Measurements from ENCODE around the gene GREB1.

GREB1 gene

GRCh38 chr2:11617984-11618707 is 84.3 kb downstream of the GREB1 start:
- no peak overlapping the region for H3K9ac ChIP-seq (ENCODE audit: low read length)
- peaks cover 14% of the 10 kb centered on the region for H3K27me3 ChIP-seq (replicated peaks; ENCODE audit: control insufficient read depth, insufficient read depth, low read length)
- H3K4me1 ChIP-seq (ENCODE audit: control insufficient read depth, insufficient read depth, low read length): no peaks in the 10 kb centered on the region
- DNase-seq (ENCODE audit: low read depth): no peak
- H3K36me3 ChIP-seq (ENCODE audit: control insufficient read depth, insufficient read depth, low read length, severe bottlenecking): no peaks in the 10 kb centered on the region
- H3K9me3 ChIP-seq (ENCODE audit: control insufficient read depth, low read length): no peaks in the 10 kb centered on the region
- no peak overlapping the region for H3K4me3 ChIP-seq (ENCODE audit: low read length)

GRCh38 chr2:11618708-11619062 is 84.8 kb downstream of the GREB1 start:
- DNase-seq (ENCODE audit: low read depth): no peak
- Histone ChIP-seq H3K4me1 (ENCODE audit: control insufficient read depth, insufficient read depth, low read length) (no peaks in the 10 kb centered on the region), H3K4me3 (ENCODE audit: low read length) (no peak overlapping the region), H3K27me3 (replicated peaks; ENCODE audit: control insufficient read depth, insufficient read depth, low read length) (peaks cover 14% of the 10 kb centered on the region), H3K9ac (ENCODE audit: low read length) (no peak overlapping the region), H3K36me3 (ENCODE audit: control insufficient read depth, insufficient read depth, low read length, severe bottlenecking) (no peaks in the 10 kb centered on the region), H3K9me3 (ENCODE audit: control insufficient read depth, low read length) (no peaks in the 10 kb centered on the region)

GRCh38 chr2:11621410-11621809 is 87.6 kb downstream of the GREB1 start:
- H3K36me3 ChIP-seq (ENCODE audit: control insufficient read depth, insufficient read depth, low read length, severe bottlenecking): no peaks in the 10 kb centered on the region
- H3K4me1 ChIP-seq (ENCODE audit: control insufficient read depth, insufficient read depth, low read length): no peaks in the 10 kb centered on the region
- no peak overlapping the region for H3K9ac ChIP-seq (ENCODE audit: low read length)

GRCh38 chr2:11622611-11623010 is 88.8 kb downstream of the GREB1 start:
- Histone ChIP-seq H3K27me3 (replicated peaks; ENCODE audit: control insufficient read depth, insufficient read depth, low read length) (peaks cover 10% of the 10 kb centered on the region), H3K4me1 (ENCODE audit: control insufficient read depth, insufficient read depth, low read length) (no peaks in the 10 kb centered on the region), H3K36me3 (ENCODE audit: control insufficient read depth, insufficient read depth, low read length, severe bottlenecking) (no peaks in the 10 kb centered on the region), H3K9me3 (ENCODE audit: control insufficient read depth, low read length) (peaks cover 13% of the 10 kb centered on the region), H3K9ac (ENCODE audit: low read length) (no peak overlapping the region), H3K4me3 (ENCODE audit: low read length) (no peak overlapping the region)
- no peak for DNase-seq (ENCODE audit: low read depth)

More at GRCh38 chr2:11621410-11621809, 87.6 kb downstream of the GREB1 start:
- H3K9me3 ChIP-seq (ENCODE audit: control insufficient read depth, low read length): peaks cover under 1% of the 10 kb centered on the region
- peaks cover 10% of the 10 kb centered on the region for H3K27me3 ChIP-seq (replicated peaks; ENCODE audit: control insufficient read depth, insufficient read depth, low read length)
- no peak overlapping the region for H3K4me3 ChIP-seq (ENCODE audit: low read length)
- DNase-seq (ENCODE audit: low read depth): no peak

- Histone ChIP-seq H3K4me3 (ENCODE audit: low read length) (no peak overlapping the region), H3K27me3 (replicated peaks; ENCODE audit: control insufficient read depth, insufficient read depth, low read length) (peaks cover 6% of the 10 kb centered on the region), H3K9ac (ENCODE audit: low read length) (no peak overlapping the region), H3K9me3 (ENCODE audit: control insufficient read depth, low read length) (peaks cover 15% of the 10 kb centered on the region), H3K36me3 (ENCODE audit: control insufficient read depth, insufficient read depth, low read length, severe bottlenecking) (no peaks in the 10 kb centered on the region), H3K4me1 (ENCODE audit: control insufficient read depth, insufficient read depth, low read length) (no peaks in the 10 kb centered on the region)
- DNase-seq (ENCODE audit: low read depth): no peak
Measured at GRCh38 chr2:11624893-11625292, 91.0 kb downstream of the GREB1 start.

GRCh38 chr2:11625671-11626070 is 91.8 kb downstream of the GREB1 start:
- Histone ChIP-seq H3K9ac (ENCODE audit: low read length) (no peak overlapping the region), H3K9me3 (ENCODE audit: control insufficient read depth, low read length) (peaks cover 15% of the 10 kb centered on the region), H3K4me1 (ENCODE audit: control insufficient read depth, insufficient read depth, low read length) (no peaks in the 10 kb centered on the region), H3K36me3 (ENCODE audit: control insufficient read depth, insufficient read depth, low read length, severe bottlenecking) (no peaks in the 10 kb centered on the region), H3K27me3 (replicated peaks; ENCODE audit: control insufficient read depth, insufficient read depth, low read length) (peaks cover 6% of the 10 kb centered on the region), H3K4me3 (ENCODE audit: low read length) (no peak overlapping the region)
- no peak for DNase-seq (ENCODE audit: low read depth)

GRCh38 chr2:11628675-11629074 is 94.8 kb downstream of the GREB1 start:
- Histone ChIP-seq H3K4me1 (ENCODE audit: control insufficient read depth, insufficient read depth, low read length) (no peaks in the 10 kb centered on the region), H3K4me3 (ENCODE audit: low read length) (no peak overlapping the region), H3K27me3 (replicated peaks; ENCODE audit: control insufficient read depth, insufficient read depth, low read length) (no peaks in the 10 kb centered on the region), H3K36me3 (ENCODE audit: control insufficient read depth, insufficient read depth, low read length, severe bottlenecking) (no peaks in the 10 kb centered on the region), H3K9me3 (ENCODE audit: control insufficient read depth, low read length) (peaks cover 15% of the 10 kb centered on the region), H3K9ac (ENCODE audit: low read length) (no peak overlapping the region)
- DNase-seq (ENCODE audit: low read depth): no peak

GRCh38 chr2:11629215-11629614 is 95.4 kb downstream of the GREB1 start:
- no peaks in the 10 kb centered on the region for H3K4me1 ChIP-seq (ENCODE audit: control insufficient read depth, insufficient read depth, low read length)
- no peaks in the 10 kb centered on the region for H3K36me3 ChIP-seq (ENCODE audit: control insufficient read depth, insufficient read depth, low read length, severe bottlenecking)
- H3K4me3 ChIP-seq (ENCODE audit: low read length): no peak overlapping the region
- H3K9ac ChIP-seq (ENCODE audit: low read length): no peak overlapping the region
- no peaks in the 10 kb centered on the region for H3K27me3 ChIP-seq (replicated peaks; ENCODE audit: control insufficient read depth, insufficient read depth, low read length)
- peaks cover 15% of the 10 kb centered on the region for H3K9me3 ChIP-seq (ENCODE audit: control insufficient read depth, low read length)
- DNase-seq (ENCODE audit: low read depth): no peak

GRCh38 chr2:11629851-11630250 is 96.0 kb downstream of the GREB1 start:
- DNase-seq (ENCODE audit: low read depth): no peak
- Histone ChIP-seq H3K9ac (ENCODE audit: low read length) (no peak overlapping the region), H3K4me3 (ENCODE audit: low read length) (no peak overlapping the region), H3K27me3 (replicated peaks; ENCODE audit: control insufficient read depth, insufficient read depth, low read length) (peaks cover 3% of the 10 kb centered on the region), H3K36me3 (ENCODE audit: control insufficient read depth, insufficient read depth, low read length, severe bottlenecking) (no peaks in the 10 kb centered on the region), H3K4me1 (ENCODE audit: control insufficient read depth, insufficient read depth, low read length) (no peaks in the 10 kb centered on the region), H3K9me3 (ENCODE audit: control insufficient read depth, low read length) (peaks cover 15% of the 10 kb centered on the region)

- peaks cover 12% of the 10 kb centered on the region for H3K27me3 ChIP-seq (replicated peaks; ENCODE audit: control insufficient read depth, insufficient read depth, low read length)
- H3K9me3 ChIP-seq (ENCODE audit: control insufficient read depth, low read length): peaks cover 15% of the 10 kb centered on the region
- no peaks in the 10 kb centered on the region for H3K4me1 ChIP-seq (ENCODE audit: control insufficient read depth, insufficient read depth, low read length)
- no peak for DNase-seq (ENCODE audit: low read depth)
- H3K9ac ChIP-seq (ENCODE audit: low read length): no peak overlapping the region
- no peak overlapping the region for H3K4me3 ChIP-seq (ENCODE audit: low read length)
- H3K36me3 ChIP-seq (ENCODE audit: control insufficient read depth, insufficient read depth, low read length, severe bottlenecking): no peaks in the 10 kb centered on the region
Measured at GRCh38 chr2:11630855-11631254, 97.0 kb downstream of the GREB1 start.

GRCh38 chr2:11631462-11631861 is 97.6 kb downstream of the GREB1 start:
- Histone ChIP-seq H3K9ac (ENCODE audit: low read length) (no peak overlapping the region), H3K4me3 (ENCODE audit: low read length) (no peak overlapping the region), H3K36me3 (ENCODE audit: control insufficient read depth, insufficient read depth, low read length, severe bottlenecking) (no peaks in the 10 kb centered on the region), H3K9me3 (ENCODE audit: control insufficient read depth, low read length) (peaks cover 14% of the 10 kb centered on the region), H3K4me1 (ENCODE audit: control insufficient read depth, insufficient read depth, low read length) (no peaks in the 10 kb centered on the region), H3K27me3 (replicated peaks; ENCODE audit: control insufficient read depth, insufficient read depth, low read length) (peaks cover 15% of the 10 kb centered on the region)
- no peak for DNase-seq (ENCODE audit: low read depth)

- Histone ChIP-seq H3K9me3 (ENCODE audit: control insufficient read depth, low read length) (peaks cover 6% of the 10 kb centered on the region), H3K27me3 (replicated peaks; ENCODE audit: control insufficient read depth, insufficient read depth, low read length) (peaks cover 19% of the 10 kb centered on the region), H3K4me3 (ENCODE audit: low read length) (no peak overlapping the region), H3K4me1 (ENCODE audit: control insufficient read depth, insufficient read depth, low read length) (no peaks in the 10 kb centered on the region), H3K9ac (ENCODE audit: low read length) (no peak overlapping the region), H3K36me3 (ENCODE audit: control insufficient read depth, insufficient read depth, low read length, severe bottlenecking) (no peaks in the 10 kb centered on the region)
- no peak for DNase-seq (ENCODE audit: low read depth)
Measured at GRCh38 chr2:11633923-11634478, 100.2 kb downstream of the GREB1 start.

Data from adipocyte (in vitro differentiated cells).